Measurements from ENCODE around the gene ZNF670. TPM values are rescaled to one million over a fixed set of nuclear protein-coding genes. Genes with fewer than 3 reads are reported as not detected.
A peak's percentile ranks its signal among the peaks of the same experiment; 100 is the strongest.
"Not testable (repeated sequence)": the region's sequence is repeated elsewhere in the genome, so short reads cannot be mapped to it uniquely, and the experiment has no call there.

Gene ZNF670
- 1 to 10 TPM; 2.3 to 5.6 (median 3.8) TPM for total RNA-seq
- 1 to 10 TPM; 1.4 to 2.3 (median 2.1) TPM for polyA plus RNA-seq
- long read RNA-seq, donor 1, partial matches to known transcripts, result 0 of 3 reads
- long read RNA-seq, donor 1, other reads (novel, unspliced or antisense), result 0 of 3 reads
- long read RNA-seq, donor 2, partial matches to known transcripts, result 0 of 1 reads
- long read RNA-seq, donor 2, other reads (novel, unspliced or antisense), result 0 of 1 reads

GRCh38 chr1:247078258-247079140 is at the start of gene ZNF670:
Gene ZNF670 (minus strand): TSS chr1:247078811. CDS start chr1:247078596, 215 bp downstream.
- Histone ChIP-seq H3K27me3 (replicated peaks in 1 of 7) (no peaks in the 10 kb centered on the region), H3K36me3 (no peaks in the 10 kb centered on the region), H3K4me3 (peak within 1 kb of the TSS; percentile 63 to 93 (median 76)), H3K9me3 (peaks cover 0 to 12% (median 0%) of the 10 kb centered on the region in 8 donors), H3K27ac (peak within 1 kb of the TSS; percentile 61 to 86 (median 78)), H3K4me1 (peaks cover 0 to 29% (median 22%) of the 10 kb centered on the region in 6 donors)
- TF ChIP-seq POLR2A (IDR thresholded peaks at IDR 0.05) (no peak), POLR2AphosphoS5 (IDR thresholded peaks at IDR 0.05) (peak; percentile 80 to 91 (median 89))
- TF ChIP-seq, protein P1, sequence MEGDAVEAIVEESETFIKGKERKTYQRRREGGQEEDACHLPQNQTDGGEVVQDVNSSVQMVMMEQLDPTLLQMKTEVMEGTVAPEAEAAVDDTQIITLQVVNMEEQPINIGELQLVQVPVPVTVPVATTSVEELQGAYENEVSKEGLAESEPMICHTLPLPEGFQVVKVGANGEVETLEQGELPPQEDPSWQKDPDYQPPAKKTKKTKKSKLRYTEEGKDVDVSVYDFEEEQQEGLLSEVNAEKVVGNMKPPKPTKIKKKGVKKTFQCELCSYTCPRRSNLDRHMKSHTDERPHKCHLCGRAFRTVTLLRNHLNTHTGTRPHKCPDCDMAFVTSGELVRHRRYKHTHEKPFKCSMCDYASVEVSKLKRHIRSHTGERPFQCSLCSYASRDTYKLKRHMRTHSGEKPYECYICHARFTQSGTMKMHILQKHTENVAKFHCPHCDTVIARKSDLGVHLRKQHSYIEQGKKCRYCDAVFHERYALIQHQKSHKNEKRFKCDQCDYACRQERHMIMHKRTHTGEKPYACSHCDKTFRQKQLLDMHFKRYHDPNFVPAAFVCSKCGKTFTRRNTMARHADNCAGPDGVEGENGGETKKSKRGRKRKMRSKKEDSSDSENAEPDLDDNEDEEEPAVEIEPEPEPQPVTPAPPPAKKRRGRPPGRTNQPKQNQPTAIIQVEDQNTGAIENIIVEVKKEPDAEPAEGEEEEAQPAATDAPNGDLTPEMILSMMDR (IDR thresholded peaks at IDR 0.05 in 8 of 11, conservative IDR thresholded peaks at IDR 0.05 in 3 of 11), result no peak
- DNase-seq, result peak; percentile 97
- WGBS, 5 donors, result 0 to 1% (median 0%) methylated on average over 27 to 57 of the region's 57 CpGs
- intact Hi-C loops (cut with DNase I; ENCODE audit: low total_unique reads), result no loop called here

GRCh38 chr1:247127519-247128282 is 49.1 kb upstream of the ZNF670 start:
- WGBS, 5 donors, result 19 to 77% (median 45%) methylated on average over 12 to 13 of the region's 18 CpGs

DNA sequence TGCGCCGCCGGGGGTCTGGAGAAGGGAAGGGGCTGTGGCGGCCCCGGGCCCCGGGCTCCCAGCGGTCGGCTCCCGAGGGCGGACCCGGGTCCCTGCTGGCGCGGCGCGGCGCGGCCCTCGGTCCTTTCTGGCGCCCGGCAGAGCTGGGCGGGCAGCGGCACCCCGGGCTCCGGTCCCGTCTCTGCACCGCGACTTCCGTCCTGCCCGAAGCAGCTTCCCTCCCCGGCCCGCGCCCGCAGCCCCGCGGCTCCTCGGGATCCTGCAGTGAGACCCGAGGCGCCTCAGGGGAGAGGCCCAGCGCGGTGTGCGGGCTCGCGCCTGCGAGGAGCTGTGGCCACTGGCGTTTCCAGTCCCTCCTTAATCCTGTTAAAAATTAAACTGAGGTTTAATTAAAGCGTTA is 48.0 kb upstream of the ZNF670 start:
- H3K9me3 ChIP-seq, result peaks cover 0 to 46% (median 22%) of the 10 kb centered on the region in 8 donors
- peaks cover 0 to 18% (median 9%) of the 10 kb centered on the region in 6 donors for H3K36me3 ChIP-seq
- no CpG with 5 or more reads among the region's 46 CpGs for WGBS, 5 donors
- intact Hi-C loops (cut with DNase I; ENCODE audit: low total_unique reads); H3K4me1 ChIP-seq; H3K27ac ChIP-seq; H3K4me3 ChIP-seq; DNase-seq; H3K27me3 ChIP-seq (replicated peaks in 1 of 7): not testable (repeated sequence)

More at GRCh38 chr1:247127519-247128282, 49.1 kb upstream of the ZNF670 start:
- peak overlapping the region in 4 of 8 donors; percentile 21 to 66 (median 44) for H3K27ac ChIP-seq
- H3K27me3 ChIP-seq (replicated peaks in 1 of 7); intact Hi-C loops (cut with DNase I; ENCODE audit: low total_unique reads); H3K4me1 ChIP-seq; DNase-seq: not testable (repeated sequence)
- H3K36me3 ChIP-seq, result peaks cover 0 to 29% (median 12%) of the 10 kb centered on the region in 6 donors
- peak overlapping the region in 5 of 8 donors; percentile 2 to 57 (median 26) for H3K4me3 ChIP-seq
- H3K9me3 ChIP-seq, result peaks cover 0 to 52% (median 30%) of the 10 kb centered on the region in 8 donors

DNA sequence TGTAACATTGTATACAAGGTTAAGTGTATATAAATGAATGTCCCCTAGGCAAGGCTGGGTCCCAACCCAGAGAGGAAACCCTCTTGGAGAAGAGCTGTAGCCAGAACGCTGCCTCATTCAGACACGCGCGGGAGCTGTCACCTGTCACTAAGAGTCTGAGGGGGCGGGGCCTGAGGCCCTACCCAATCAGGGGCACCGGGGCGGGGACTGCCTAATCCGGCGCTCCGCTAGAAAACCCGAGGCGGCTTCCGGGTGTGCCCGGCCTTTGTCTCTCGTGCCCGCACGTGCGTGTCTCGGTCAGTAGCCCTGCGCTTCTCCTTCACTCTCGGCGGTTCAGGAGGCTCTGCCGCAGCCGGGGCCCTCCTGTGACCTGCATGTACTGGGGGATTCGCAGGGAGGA is 47.6 kb upstream of the ZNF670 start:
- H3K36me3 ChIP-seq, result peaks cover 0 to 14% (median 7%) of the 10 kb centered on the region in 6 donors
- DNase-seq; H3K27me3 ChIP-seq (replicated peaks in 1 of 7); H3K4me1 ChIP-seq; intact Hi-C loops (cut with DNase I; ENCODE audit: low total_unique reads); H3K27ac ChIP-seq: not testable (repeated sequence)
- peaks cover 0 to 42% (median 18%) of the 10 kb centered on the region in 8 donors for H3K9me3 ChIP-seq
- WGBS, 5 donors, result no CpG with 5 or more reads among the region's 25 CpGs
- peak overlapping the region in 1 of 8 donors; percentile 9 for H3K4me3 ChIP-seq

DNA sequence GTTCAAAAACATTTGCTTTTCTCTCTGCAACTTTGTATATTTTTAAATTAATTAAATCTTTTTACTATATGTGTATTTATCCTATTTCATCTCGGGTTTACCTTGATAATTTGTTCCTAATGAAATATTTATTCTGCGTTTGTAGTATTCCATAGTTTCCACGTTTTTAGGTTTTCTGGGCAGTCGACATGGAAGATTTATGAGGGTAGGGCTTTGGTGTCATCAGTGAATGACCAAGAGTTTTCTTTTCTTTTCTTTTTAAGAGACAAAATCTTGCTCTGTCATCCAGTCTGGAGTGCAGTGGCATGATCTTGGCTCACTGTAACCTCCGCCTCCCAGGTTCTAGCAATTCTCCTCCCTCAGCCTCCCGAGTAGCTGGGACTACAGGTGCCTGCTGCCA is 42.8 kb upstream of the ZNF670 start:
- intact Hi-C loops (cut with DNase I; ENCODE audit: low total_unique reads), result no loop called here

GRCh38 chr1:247120408-247120668 is 41.7 kb upstream of the ZNF670 start:
- H3K4me1 ChIP-seq; intact Hi-C loops (cut with DNase I; ENCODE audit: low total_unique reads); H3K27me3 ChIP-seq (replicated peaks in 1 of 7); DNase-seq; H3K27ac ChIP-seq; H3K36me3 ChIP-seq; H3K4me3 ChIP-seq: not testable (repeated sequence)
- 80 to 97% (median 90%) methylated on average over 4 of the region's 4 CpGs for WGBS, 5 donors
- peaks cover 0 to 27% (median 4%) of the 10 kb centered on the region in 8 donors for H3K9me3 ChIP-seq

More for the DNA sequence above, 42.8 kb upstream of the ZNF670 start:
- WGBS, 5 donors, result 78 to 85% (median 79%) methylated on average over 6 of the region's 6 CpGs
- Histone ChIP-seq H3K36me3 (no peaks in the 10 kb centered on the region), H3K27ac (no peak overlapping the region), H3K9me3 (peaks cover 0 to 27% (median 4%) of the 10 kb centered on the region in 8 donors), H3K27me3 (replicated peaks in 1 of 7) (no peaks in the 10 kb centered on the region), H3K4me3 (no peak overlapping the region), H3K4me1 (peaks cover 0 to 4% (median 0%) of the 10 kb centered on the region in 6 donors)
- DNase-seq, result no peak
- TF ChIP-seq, protein P1 (IDR thresholded peaks at IDR 0.05 in 8 of 11, conservative IDR thresholded peaks at IDR 0.05 in 3 of 11), result no peak
- TF ChIP-seq POLR2A (IDR thresholded peaks at IDR 0.05) (no peak), POLR2AphosphoS5 (IDR thresholded peaks at IDR 0.05) (no peak)

Measured in spleen (tissue), 13 donors.